HTERT RPE-1 (cell line): ENCODE data around the gene LPCAT2.

ENCODE experiments used
- in situ Hi-C: fragments of 300-500 bp; cut with MboI; formaldehyde crosslinking; loops from 4 replicates; pipeline ENCODE4 v1.14.3; 2020; ENCODE audit warnings: low sequenced_read_pairs

Gene LPCAT2

GRCh38 chr16:55480228-55480655, 28.6 kb upstream of the LPCAT2 start:
- in situ Hi-C loops = no loop called here

GRCh38 chr16:55481023-55481422, 27.8 kb upstream of the LPCAT2 start:
- in situ Hi-C loops = no loop called here

- in situ Hi-C loops = no loop called here
Observed at GRCh38 chr16:55482056-55482455, 26.8 kb upstream of the LPCAT2 start.

- in situ Hi-C loops = no loop called here
Observed at GRCh38 chr16:55487048-55487803, 21.6 kb upstream of the LPCAT2 start.

GRCh38 chr16:55488306-55488705, 20.6 kb upstream of the LPCAT2 start:
- in situ Hi-C loops = no loop called here

- in situ Hi-C loops = no loop called here
Observed at GRCh38 chr16:55489119-55489955, 19.5 kb upstream of the LPCAT2 start.

- in situ Hi-C loops = no loop called here
Observed at GRCh38 chr16:55489956-55490265, 19.0 kb upstream of the LPCAT2 start.

GRCh38 chr16:55490301-55490700, 18.6 kb upstream of the LPCAT2 start:
- in situ Hi-C loops = no loop called here

- in situ Hi-C loops = no loop called here
Observed at GRCh38 chr16:55491691-55492090, 17.2 kb upstream of the LPCAT2 start.

GRCh38 chr16:55492756-55493380, 16.0 kb upstream of the LPCAT2 start:
- in situ Hi-C loops = no loop called here

- in situ Hi-C loops = no loop called here
Observed at GRCh38 chr16:55494994-55495421, 13.9 kb upstream of the LPCAT2 start.

GRCh38 chr16:55495616-55496289, 13.1 kb upstream of the LPCAT2 start:
- in situ Hi-C loops = no loop called here

- in situ Hi-C loops = no loop called here
Observed at GRCh38 chr16:55496509-55497145, 12.2 kb upstream of the LPCAT2 start.

- in situ Hi-C loops = no loop called here
Observed at GRCh38 chr16:55497558-55497957, 11.3 kb upstream of the LPCAT2 start.

- in situ Hi-C loops = no loop called here
Observed at GRCh38 chr16:55498101-55498500, 10.8 kb upstream of the LPCAT2 start.

GRCh38 chr16:55499281-55499680, 9.6 kb upstream of the LPCAT2 start:
- in situ Hi-C loops = no loop called here

GRCh38 chr16:55499951-55500529, 8.8 kb upstream of the LPCAT2 start:
- in situ Hi-C loops = no loop called here

GRCh38 chr16:55500530-55501011, 8.3 kb upstream of the LPCAT2 start:
- in situ Hi-C loops = no loop called here

GRCh38 chr16:55501549-55502322, 7.1 kb upstream of the LPCAT2 start:
- in situ Hi-C loops = no loop called here
